GM18861 (cell line): Measurements from ENCODE around the gene PICALM.
"Not testable (repeated sequence)": the region's sequence is repeated elsewhere in the genome, so short reads cannot be mapped to it uniquely, and the experiment has no call there.

ENCODE experiments used
- ATAC-seq: cut with Tn5 transposase; IDR thresholded peaks from one replicate; pipeline ENCODE4 v1.9.1; 2021; ENCODE audit not compliant: unreplicated experiment

The PICALM gene

DNA sequence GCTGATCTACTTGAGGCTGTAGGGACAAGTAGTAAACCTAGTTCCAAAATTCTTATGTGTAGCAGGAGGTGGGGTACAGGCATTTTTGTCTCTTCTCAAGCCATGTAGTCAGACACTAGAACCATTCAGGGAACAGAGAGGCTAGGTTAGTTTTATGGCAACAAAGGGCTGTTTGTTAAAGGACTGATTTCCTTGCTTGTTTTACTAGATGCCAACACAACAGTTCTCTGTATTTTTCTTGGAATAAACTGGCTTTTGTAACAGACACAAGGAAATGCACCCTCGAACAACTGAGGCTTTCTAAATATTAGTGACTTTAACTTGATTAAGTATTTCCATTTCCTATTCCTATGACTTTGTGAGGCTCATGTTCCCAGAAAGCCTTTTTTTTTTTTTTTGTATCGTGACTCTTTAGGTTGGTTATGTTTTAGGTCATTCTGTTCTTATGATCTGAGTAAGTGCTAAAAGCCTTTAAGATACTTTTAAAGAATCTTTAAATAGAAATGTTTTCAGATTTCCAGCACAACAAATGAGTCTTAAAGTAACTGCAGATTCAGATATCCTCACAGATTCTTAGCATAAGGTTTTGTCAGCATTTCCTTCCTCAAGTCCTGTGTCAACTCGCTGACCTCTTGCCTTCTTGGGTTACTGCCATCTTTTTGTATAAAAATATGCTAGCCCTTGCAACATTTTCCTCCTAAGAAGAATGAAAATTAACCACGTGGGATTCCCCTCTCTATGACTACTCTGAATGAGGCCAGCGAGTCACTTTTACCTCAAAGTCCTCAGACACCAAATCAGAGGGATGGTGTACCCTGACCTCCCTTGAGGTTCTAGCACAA lies 121.2 kb downstream of the PICALM start:
- ATAC-seq: peak; percentile 50

DNA sequence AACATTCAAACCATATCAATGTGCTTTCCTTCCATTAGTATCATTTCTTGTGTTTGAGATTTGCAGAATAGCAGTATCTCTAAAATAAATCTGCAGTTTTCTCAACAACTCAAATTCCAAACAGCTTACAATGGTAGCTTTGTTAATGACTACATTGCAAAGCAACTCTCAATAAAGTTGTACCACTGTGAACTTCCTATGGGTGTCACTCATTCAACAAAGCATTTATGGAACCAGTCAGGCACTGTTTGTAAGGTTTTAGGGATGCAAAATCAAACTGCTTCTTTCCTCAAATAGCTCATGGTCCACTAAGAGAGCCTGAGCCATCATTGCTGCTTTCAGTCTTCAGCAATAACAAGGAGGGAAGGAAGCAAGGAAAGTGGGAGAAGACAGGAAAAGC lies 122.7 kb downstream of the PICALM start:
- ATAC-seq: no peak

DNA sequence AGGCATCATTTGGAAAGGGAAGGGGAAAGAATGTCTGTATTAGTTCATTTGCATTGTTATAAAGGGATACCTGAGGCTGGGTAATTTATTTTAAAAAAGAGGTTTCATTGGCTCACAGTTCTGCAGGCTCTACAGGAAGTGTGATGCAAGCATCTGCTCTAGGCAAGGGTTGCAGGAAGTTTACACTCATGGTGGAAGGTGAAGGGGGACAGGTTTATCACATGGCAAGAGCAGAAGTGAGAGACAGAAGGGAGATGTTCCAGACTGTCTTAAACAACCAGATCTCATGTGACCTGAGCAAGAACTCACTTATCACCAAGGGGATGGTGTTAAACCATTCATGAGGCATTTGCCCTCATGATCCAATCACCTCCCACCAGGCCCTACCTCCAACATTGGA lies 123.1 kb downstream of the PICALM start:
- no peak for ATAC-seq

DNA sequence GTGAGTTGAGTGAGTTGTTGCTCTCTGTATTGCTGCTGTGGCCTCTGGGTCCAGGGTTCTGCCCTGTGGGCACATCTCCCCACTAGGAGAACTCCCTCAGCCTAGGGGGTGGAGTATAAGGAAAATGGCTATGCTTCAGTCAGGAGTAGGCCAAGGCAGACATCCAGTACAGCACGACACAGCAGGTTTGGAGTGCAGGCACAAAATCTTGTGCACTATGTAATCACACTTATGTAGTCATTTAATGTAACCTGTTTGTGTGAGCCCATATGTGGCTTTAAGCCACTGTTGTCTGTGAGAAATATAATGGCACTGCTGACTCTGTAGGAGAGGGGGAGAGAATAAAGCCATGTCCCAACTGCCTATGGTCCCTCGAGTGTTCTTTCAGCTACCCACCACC lies 123.6 kb downstream of the PICALM start:
- no peak for ATAC-seq

DNA sequence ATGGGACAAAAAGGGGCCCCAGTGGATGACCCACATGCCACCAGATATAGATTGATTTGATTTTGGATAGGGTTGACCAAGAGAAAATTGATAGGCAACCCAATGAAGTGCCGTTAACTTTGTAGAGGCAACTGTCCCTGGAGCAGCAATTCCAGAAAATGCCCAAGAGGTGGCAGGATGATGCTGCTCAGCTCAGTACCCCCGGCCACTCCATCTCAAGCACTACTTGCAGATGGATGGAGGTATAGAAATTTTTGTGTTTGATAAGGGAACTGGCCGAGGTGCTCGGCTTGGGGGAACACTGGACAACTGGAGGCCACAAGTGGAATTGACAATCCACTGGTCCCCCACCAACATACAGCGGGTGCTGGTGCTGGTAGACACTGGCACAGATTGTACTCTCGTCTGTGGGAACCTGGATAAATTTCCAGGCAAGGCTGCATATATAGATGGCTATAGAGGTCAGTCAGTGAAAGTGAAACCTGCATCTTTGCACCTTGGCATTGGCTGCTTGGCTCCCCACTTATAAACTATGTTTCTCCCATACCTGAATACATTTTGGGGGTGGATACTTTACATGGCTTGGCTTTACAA lies 127.4 kb downstream of the PICALM start:
- ATAC-seq: no peak

DNA sequence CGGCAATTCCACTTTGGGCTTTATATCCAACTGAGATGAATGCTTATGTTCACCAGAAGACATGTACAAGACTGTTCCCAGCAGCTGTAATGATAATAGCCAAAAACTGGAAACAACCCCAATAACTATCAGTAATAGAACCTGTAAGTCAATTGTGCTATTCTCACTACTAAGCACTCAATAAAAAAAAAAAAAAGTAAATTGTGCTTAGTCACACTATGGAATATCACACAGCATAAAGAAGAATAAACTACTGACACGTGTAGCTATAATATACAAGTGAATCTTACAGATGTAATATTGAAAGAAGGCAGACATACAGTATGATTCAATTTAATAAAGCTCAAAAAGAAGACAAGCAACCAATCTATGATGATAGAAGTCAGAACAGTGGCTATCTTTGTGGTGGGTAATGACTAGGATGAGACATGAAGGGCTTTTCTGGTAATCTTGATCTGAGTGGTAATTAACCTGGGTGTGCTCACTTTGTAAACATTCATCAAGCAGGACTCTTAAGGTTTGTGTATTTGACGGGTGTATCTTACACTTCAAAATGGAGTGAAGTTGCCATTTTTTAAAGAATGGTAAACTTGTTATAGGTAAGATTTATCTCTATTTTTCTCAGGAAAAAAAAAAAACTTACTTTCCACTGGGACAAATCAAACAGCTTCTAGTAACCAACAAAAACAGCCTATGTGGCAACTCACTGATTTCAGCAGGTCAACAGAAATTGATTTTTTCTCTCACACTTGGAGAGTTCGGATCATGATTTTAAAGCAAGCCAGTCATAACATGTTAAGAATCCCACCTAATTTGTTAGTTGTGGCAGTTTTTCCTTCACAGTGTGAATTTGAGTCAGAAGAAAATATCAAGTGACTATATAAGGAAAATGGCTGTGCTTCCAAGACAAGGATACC lies 129.5 kb downstream of the PICALM start:
- no peak for ATAC-seq

DNA sequence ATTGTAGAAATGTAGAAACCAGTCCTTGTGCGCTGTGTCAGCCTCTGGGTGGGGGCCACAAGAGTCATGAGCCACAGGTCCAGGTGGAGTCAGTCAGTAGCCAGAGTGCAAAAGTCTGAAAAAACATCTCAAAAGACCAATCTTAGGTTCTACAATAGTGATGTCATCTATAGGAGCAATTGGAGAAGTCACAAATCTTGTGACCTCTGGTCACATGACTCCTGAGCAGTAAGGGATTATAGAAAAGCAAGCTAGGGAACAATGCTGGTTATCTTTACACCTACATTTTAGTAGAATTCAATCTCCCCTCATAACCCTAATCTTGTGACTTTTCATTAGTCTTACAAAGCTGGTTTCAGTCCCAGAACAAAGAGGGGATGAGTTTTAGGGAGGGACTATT lies 131.0 kb downstream of the PICALM start:
- no peak for ATAC-seq

DNA sequence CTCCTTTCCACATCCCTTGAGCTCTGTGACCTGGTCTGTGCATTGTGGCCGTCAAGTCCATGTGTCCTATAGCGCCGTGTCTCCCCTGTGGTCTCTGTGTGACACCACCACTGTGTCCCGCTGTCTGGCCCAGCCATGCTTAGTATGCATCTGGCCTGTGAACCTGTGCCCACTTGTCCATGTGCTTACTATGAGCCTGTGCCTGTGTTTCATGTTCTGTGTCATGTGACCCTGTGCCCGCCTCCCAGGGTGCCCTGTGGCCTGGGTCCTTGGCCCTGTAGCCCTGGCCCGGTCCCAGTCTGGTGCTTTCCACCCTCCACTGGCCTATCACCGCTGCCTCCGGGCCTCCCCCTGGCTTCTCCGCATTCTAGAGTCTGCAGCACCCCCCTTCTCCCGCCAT lies 133.1 kb downstream of the PICALM start:
- no peak for ATAC-seq

DNA sequence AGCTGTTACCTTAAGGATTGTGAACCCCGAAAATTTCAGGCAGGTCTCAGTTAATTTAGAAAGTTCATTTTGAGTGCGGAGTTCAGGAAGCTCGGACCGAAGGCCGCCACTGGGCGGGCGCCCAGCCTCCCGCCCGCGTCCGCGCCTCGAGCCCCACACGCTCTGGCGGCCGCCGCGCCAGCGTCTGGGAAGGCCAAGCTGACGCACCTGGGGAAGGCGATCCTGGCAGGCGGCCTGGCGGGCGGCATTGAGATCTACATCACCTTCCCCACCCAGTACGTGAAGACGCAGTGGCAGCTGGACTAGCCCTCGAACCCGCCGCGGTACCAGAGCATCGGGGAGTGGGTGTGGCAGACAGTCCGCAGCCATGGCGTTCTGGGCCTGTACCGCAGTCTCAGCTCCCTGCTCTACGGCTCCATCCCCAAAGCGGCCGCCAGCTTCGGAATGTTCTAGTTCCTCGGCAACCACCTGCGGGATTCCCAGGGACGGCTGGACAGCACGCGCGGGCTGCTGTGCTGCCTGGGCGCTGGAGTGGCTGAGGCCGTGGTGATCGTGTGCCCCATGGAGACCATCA lies 134.2 kb downstream of the PICALM start:
- ATAC-seq: no peak

DNA sequence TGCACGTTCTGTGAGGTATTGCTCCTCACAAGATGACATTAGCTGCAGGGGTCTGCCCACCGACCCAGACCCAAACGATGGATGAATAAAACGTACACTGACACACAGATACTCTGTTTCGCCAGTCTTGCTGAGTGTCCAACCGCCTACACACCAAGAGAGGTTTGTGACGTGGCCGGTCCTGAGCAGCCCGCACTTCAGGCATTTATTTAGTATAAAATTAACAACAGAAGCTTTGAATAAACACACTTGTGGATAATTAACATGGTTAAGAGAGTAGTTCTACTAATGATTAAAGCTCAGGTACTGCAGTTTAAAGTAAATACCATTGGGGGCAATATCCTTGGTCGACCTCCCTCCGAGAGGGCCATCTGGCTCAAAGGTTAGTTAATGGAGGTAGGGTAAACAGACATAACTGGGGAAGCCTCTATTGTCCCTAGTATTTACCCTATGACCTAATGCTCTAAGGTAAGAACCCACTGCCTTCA lies 138.0 kb downstream of the PICALM start:
- ATAC-seq: no peak

DNA sequence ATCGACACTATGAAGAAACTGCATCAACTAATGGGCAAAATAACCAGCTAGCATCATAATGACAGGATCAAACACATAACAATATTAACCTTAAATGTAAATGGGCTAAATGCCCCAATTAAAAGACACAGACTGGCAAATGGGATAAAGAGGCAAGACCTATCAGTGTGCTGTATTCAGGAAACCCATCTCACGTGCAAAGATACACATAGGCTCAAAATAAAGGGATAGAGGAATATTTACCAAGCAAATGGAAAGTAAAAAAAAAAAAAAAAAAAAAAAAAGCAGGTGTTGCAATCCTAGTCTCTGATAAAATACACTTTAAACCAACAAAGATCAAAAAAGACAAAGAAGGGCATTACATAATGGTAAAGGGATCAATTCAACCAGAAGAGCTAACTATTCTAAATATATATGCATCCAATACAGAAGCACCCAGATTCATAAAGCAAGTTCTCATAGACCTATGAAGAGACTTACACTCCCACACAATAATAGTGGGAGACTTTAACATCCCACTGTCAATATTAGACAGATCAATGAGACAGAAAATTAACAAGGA lies 142.2 kb downstream of the PICALM start:
- not testable (repeated sequence) for ATAC-seq

DNA sequence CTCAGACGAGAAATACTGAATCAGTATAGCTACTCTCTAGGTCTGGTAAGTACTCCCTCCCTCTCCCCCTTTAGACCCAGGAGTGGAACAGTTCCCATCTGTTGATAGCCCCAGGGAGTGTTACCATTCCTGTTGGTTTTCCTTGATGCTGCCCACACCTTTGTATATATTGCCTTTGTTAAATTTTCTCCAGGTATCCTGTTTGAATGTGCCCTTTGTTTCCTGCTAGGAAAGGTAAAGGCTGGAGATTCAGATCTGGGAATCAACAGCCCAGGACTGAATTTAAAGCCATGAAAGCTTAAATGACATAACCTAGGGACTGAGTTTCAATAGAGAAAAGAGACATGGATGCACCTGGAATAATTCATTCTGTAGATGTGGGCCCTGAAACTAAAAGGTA lies 145.4 kb downstream of the PICALM start:
- ATAC-seq: no peak

DNA sequence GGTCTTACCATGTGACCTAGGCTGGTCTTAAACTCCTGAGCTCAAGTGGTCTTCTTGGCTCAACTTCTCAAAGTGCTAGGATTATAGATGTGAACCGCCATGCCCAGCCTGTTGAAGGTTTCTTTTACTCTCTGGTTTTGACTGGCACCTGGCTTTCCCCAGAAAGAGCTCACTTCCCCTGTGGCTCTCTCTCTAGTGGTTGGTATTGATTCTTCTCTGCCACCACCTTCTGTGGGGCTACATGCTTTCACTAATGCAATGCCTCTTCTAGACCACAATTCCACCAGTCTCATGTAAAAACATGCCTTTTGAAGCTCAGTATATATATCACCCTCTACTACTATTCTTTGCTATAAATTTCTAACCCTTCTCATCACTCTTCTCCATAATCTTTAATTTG lies 146.5 kb downstream of the PICALM start:
- ATAC-seq: peak; percentile 74

DNA sequence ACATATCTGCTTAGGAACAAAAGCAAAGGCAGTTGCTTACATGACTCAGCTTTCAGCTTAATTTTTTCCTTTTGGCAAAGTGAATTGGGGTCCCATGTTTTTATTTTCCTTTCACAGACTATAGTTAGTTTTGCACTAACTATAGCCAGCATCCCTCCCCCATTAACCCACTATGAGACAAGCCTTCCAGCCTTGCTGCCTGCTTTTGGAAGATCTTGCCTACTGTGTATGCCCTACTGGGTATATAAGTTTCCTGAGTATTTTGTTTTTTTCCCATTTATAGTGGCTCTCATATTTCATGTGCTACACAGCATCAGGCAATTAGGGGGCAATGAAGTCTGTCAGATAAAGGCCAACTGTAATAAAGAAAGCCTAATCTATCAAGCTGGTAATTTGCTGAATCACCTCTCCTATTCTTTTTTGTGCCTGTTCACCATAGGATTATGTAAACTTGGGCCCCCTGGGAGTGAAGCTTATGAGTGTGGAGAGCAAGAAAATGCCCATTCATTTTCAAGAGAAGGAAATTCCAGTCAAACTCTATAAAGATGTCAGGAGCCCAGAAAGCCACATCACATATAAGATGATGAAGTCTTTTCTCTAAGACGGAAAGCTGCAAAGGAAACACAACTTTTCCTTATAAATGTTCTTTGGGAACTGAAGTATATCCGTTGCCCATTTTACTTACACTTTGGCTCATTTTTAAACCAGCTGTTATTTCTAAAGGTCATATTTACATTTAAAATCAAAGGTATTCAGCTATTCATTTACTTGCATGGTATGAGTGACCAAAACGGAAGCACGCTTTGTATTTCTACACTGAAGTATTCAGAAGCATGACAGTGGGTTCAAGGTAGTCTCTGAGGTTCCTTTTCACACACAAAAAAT lies 149.7 kb downstream of the PICALM start:
- ATAC-seq: no peak

DNA sequence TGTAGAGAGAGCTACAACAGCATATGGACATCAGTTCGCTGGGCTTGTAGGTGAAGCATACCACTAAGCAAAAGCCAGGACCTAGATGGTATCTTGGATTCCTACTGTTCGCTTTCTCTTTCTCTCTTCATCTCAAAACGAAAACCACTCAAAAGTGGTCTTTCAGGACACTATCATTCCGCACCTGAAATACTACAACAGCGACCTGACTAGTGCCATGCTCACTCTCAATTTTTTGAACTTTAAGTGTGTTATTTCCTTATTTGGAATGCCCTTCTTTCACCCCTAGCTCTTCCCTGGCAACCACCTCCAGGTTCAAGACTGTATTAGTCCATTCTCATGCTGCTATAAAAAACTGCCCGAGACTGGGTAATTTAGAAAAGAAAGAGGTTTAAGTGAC lies 154.5 kb downstream of the PICALM start:
- no peak for ATAC-seq

DNA sequence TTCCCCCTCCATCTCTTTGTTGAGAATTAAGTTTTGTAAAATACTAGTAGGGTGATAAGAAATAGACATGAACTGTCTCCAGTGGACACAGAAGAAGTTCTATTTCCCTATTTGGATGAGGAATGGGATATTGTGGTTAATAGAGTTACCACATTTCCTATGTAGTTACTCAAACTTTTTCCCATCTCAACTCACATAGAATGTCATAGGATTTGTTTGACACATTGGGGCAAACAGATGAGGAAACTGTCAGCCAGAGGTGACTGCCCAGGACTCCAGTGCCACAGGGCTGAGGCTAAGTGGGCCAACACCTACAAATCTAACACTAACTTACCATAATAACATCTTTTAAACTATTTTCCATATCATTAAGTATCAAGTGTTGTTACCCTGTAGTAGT lies 155.4 kb downstream of the PICALM start:
- no peak for ATAC-seq

DNA sequence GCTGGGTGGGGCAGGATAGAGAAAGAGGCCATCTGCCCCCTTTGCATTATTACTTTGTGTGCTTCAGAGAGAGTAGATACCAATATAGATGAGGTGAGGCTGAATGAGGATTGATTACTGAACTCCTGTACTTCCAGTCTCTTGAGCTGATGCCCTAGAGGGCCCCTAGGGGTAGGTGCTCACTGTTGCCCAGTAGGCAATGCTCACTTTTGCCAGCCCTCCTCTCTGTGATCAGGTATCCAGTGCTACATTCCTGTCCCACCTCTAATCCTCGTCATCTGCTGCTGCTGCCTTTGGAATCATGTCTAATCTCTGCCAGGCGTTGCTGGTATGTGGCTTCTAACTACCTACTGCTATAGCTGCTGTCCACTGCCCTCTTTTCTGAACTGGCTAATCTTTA lies 156.5 kb downstream of the PICALM start:
- no peak for ATAC-seq
